ENCODE measurements around the gene AKT2.
A peak's percentile ranks its signal among the peaks of the same experiment; 100 is the strongest.
"Not testable (repeated sequence)": the region's sequence is repeated elsewhere in the genome, so short reads cannot be mapped to it uniquely, and the experiment has no call there.

AKT2 gene

GRCh38 chr19:40220674-40221073 is 64.5 kb downstream of the AKT2 start:
- DNase-seq, result no peak

- DNase-seq, result peak in 2 of 56 donors; percentile 42 to 58
These were observed 65.3 kb downstream of the AKT2 start for GRCh38 chr19:40219721-40220276.

- not testable (repeated sequence) for DNase-seq
These were observed 66.1 kb downstream of the AKT2 start for GRCh38 chr19:40219029-40219428.

GRCh38 chr19:40217934-40218890 is 66.9 kb downstream of the AKT2 start, which contains the start of gene TTC9B:
Gene TTC9B, minus strand, starts transcription at chr19:40218384. Its CDS starts 3 bp downstream, at chr19:40218381.
- peak in 35 of 56 donors; percentile 7 to 65 (median 29) for DNase-seq

GRCh38 chr19:40217027-40217810 is 67.9 kb downstream of the AKT2 start:
- DNase-seq, result peak in 12 of 56 donors; percentile 27 to 63 (median 50)

GRCh38 chr19:40216777-40217026 is 68.4 kb downstream of the AKT2 start:
- DNase-seq, result peak in 16 of 56 donors; percentile 16 to 63 (median 42)

GRCh38 chr19:40216013-40216776 is 69.0 kb downstream of the AKT2 start:
- DNase-seq, result peak in 10 of 56 donors; percentile 19 to 59 (median 42)

- DNase-seq, result no peak
These were observed 70.2 kb downstream of the AKT2 start for GRCh38 chr19:40214936-40215335.

- DNase-seq, result no peak
These were observed 71.1 kb downstream of the AKT2 start for GRCh38 chr19:40213882-40214570.

- DNase-seq, result no peak
These were observed 71.8 kb downstream of the AKT2 start for GRCh38 chr19:40213251-40213829.

GRCh38 chr19:40210889-40211288 is 74.3 kb downstream of the AKT2 start:
- DNase-seq, result no peak

GRCh38 chr19:40208602-40209001 is 76.5 kb downstream of the AKT2 start:
- DNase-seq, result no peak

- DNase-seq, result no peak
These were observed 79.4 kb downstream of the AKT2 start for GRCh38 chr19:40205760-40206159.

GRCh38 chr19:40204381-40204780 is 80.8 kb downstream of the AKT2 start:
- no peak for DNase-seq

GRCh38 chr19:40200341-40201099 is 84.6 kb downstream of the AKT2 start:
- DNase-seq, result no peak

- no peak for DNase-seq
These were observed 86.7 kb downstream of the AKT2 start for GRCh38 chr19:40198272-40198990.

- DNase-seq, result no peak
These were observed 91.6 kb downstream of the AKT2 start for GRCh38 chr19:40193587-40193849.

GRCh38 chr19:40192758-40193586 is 92.2 kb downstream of the AKT2 start:
- peak in 1 of 56 donors; percentile 3 for DNase-seq
